NCI-H526 (cell line): Measurements from ENCODE around the gene INPP5F.
"Not testable (repeated sequence)": the region's sequence is repeated elsewhere in the genome, so short reads cannot be mapped to it uniquely, and the experiment has no call there.

Experiments
- DNase-seq, 2 experiments: peaks; one replicate each; lab custom pipeline; 2025; lab: John Stamatoyannopoulos, UW

Gene INPP5F

GRCh38 chr10:119777686-119778085 is 51.8 kb downstream of the INPP5F start:
- no peak for DNase-seq

- DNase-seq = no peak
These were observed 53.1 kb downstream of the INPP5F start for GRCh38 chr10:119778776-119779445.

GRCh38 chr10:119780879-119781480 is 55.1 kb downstream of the INPP5F start:
- DNase-seq = no peak

- no peak for DNase-seq
These were observed 55.6 kb downstream of the INPP5F start for GRCh38 chr10:119781498-119781897.

GRCh38 chr10:119782981-119783664 is 57.3 kb downstream of the INPP5F start:
- peak in 1 of 2 experiments; percentile 18 for DNase-seq

- no peak for DNase-seq
These were observed 57.8 kb downstream of the INPP5F start for GRCh38 chr10:119783665-119784027.

GRCh38 chr10:119784340-119785067 is 58.7 kb downstream of the INPP5F start:
- peak; percentile 64 to 82 for DNase-seq

- DNase-seq = peak; percentile 68 to 71
These were observed 60.4 kb downstream of the INPP5F start for GRCh38 chr10:119786117-119786769.

- DNase-seq = not testable (repeated sequence)
These were observed 69.3 kb downstream of the INPP5F start for GRCh38 chr10:119795101-119795500.

GRCh38 chr10:119796039-119796438 is 70.2 kb downstream of the INPP5F start:
- no peak for DNase-seq

- DNase-seq = peak in 1 of 2 experiments; percentile 11
These were observed 75.3 kb downstream of the INPP5F start for GRCh38 chr10:119801176-119801575.

- no peak for DNase-seq
These were observed 76.2 kb downstream of the INPP5F start for GRCh38 chr10:119801998-119802538.

- DNase-seq = no peak
These were observed 77.4 kb downstream of the INPP5F start for GRCh38 chr10:119803264-119803663.

GRCh38 chr10:119805702-119806230 is 79.9 kb downstream of the INPP5F start:
- DNase-seq = no peak

- DNase-seq = no peak
These were observed 80.7 kb downstream of the INPP5F start for GRCh38 chr10:119806334-119807130.

GRCh38 chr10:119807960-119808697 is 82.3 kb downstream of the INPP5F start:
- DNase-seq = no peak

- DNase-seq = no peak
These were observed 85.3 kb downstream of the INPP5F start for GRCh38 chr10:119811122-119811521.

GRCh38 chr10:119812684-119813083 is 86.8 kb downstream of the INPP5F start:
- DNase-seq = no peak

GRCh38 chr10:119815671-119816070 is 89.8 kb downstream of the INPP5F start:
- DNase-seq = no peak
